B cell (primary cell): Measurements from ENCODE around the gene ABCC10. TPM values are rescaled to one million over a fixed set of nuclear protein-coding genes. Genes with fewer than 3 reads are reported as not detected.

Experiments
- ATAC-seq: fragments of 200-7000 bp; cut with Tn5 transposase; one replicate; pipeline ENCODE4 v1.10.0; 2021; ENCODE audit warnings: low read depth, mild to moderate bottlenecking, moderate number of reproducible peaks, moderate library complexity
- CTCF ChIA-PET: fragments of 350-600 bp; sonication (Branson Sonifier 250); formaldehyde crosslinking; loops from one replicate; lab custom pipeline; 2021; ENCODE audit warnings: antibody characterized with exemption, inconsistent platforms; lab: Charles Lee
- POLR2A ChIA-PET: fragments of 350-600 bp; sonication (Branson Sonifier 250); formaldehyde crosslinking; loops from one replicate; lab custom pipeline; 2021; ENCODE audit warnings: antibody characterized with exemption; lab: Charles Lee
- DNase-seq: peaks from one replicate; pipeline ENCODE4 v3.0.0; 2013
- H2AFZ ChIP-seq: 2 replicates; pipeline ENCODE4 v1.6.1; 2012; ENCODE audit warnings: mild to moderate bottlenecking, low read depth, low read length; ENCODE audit not compliant: insufficient read depth, poor library complexity, severe bottlenecking
- H3K27ac ChIP-seq, 2 donors: 1 replicate in 1 of 2; 2 replicates in 1 of 2; pipeline ENCODE4 v1.5.1; 2012 to 2013; ENCODE audit warnings: low read length in 2 of 2, mild to moderate bottlenecking in 2 of 2, moderate library complexity in 1 of 2
- H3K27me3 ChIP-seq, 4 experiments: fragments of 200-600 bp in 1 of 4; sonication (generic) in 1 of 4; replicated peaks in 1 of 4; 1 replicate in 2 of 4; 2 replicates in 2 of 4; pipeline versions ENCODE4 v1.6.1 to v1.7.0; 2013 to 2016; ENCODE audit warnings: low read length in 3 of 4, mild to moderate bottlenecking in 2 of 4, mixed read lengths in 1 of 4, moderate library complexity in 1 of 4; ENCODE audit not compliant: insufficient read depth in 4 of 4, control insufficient read depth in 3 of 4; ENCODE audit errors: control extremely low read depth in 1 of 4
- H3K36me3 ChIP-seq, 2 experiments: replicated peaks in 1 of 2; 1 replicate in 1 of 2; 2 replicates in 1 of 2; pipeline versions ENCODE4 v1.6.1 to v1.7.1; 2013; ENCODE audit warnings: low read length in 1 of 2; ENCODE audit not compliant: insufficient read depth in 2 of 2, control insufficient read depth in 1 of 2; ENCODE audit errors: control extremely low read depth in 1 of 2, extremely low read depth in 1 of 2
- H3K4me1 ChIP-seq, 2 donors: fragments of 200-600 bp in 1 of 2; sonication (generic) in 1 of 2; 1 replicate in 1 of 2; 2 replicates in 1 of 2; pipeline versions ENCODE4 v1.5.1 to v1.6.1; 2013 to 2017; ENCODE audit warnings: low read length in 2 of 2; ENCODE audit not compliant: control insufficient read depth in 2 of 2, insufficient read depth in 2 of 2
- H3K4me2 ChIP-seq: replicated peaks from 2 replicates; pipeline ENCODE3; 2012; ENCODE audit warnings: mild to moderate bottlenecking, low read depth, low read length; ENCODE audit not compliant: poor library complexity, severe bottlenecking
- H3K4me3 ChIP-seq, 5 experiments: fragments of 200-600 bp in 1 of 5; sonication (generic) in 1 of 5; 1 replicate in 3 of 5; 2 replicates in 2 of 5; pipeline versions ENCODE4 v1.5.1 to v1.7.0; 2011 to 2016; ENCODE audit warnings: low read length in 4 of 5, mild to moderate bottlenecking in 4 of 5, low read depth in 2 of 5, control low read depth in 1 of 5, moderate library complexity in 1 of 5; ENCODE audit not compliant: insufficient read depth in 1 of 5; ENCODE audit errors: control extremely low read depth in 1 of 5, extremely low read depth in 1 of 5
- H3K79me2 ChIP-seq: fragments of 200-600 bp; sonication (generic); one replicate; pipeline ENCODE4 v1.6.0; 2016; ENCODE audit warnings: low read length; ENCODE audit not compliant: control insufficient read depth, insufficient read depth
- H3K9ac ChIP-seq: fragments of 200-600 bp; sonication (generic); 2 replicates; pipeline ENCODE4 v1.6.1; 2017; ENCODE audit warnings: mild to moderate bottlenecking, low read length, moderate library complexity
- H3K9me3 ChIP-seq, 3 donors: one replicate each; pipeline versions ENCODE4 v1.6.1 to v1.7.1; 2013; ENCODE audit warnings: low read length in 2 of 3; ENCODE audit not compliant: control insufficient read depth in 2 of 3, insufficient read depth in 1 of 3; ENCODE audit errors: control extremely low read depth in 1 of 3
- H4K20me1 ChIP-seq: 2 replicates; pipeline ENCODE4 v1.6.0; 2012; ENCODE audit warnings: mild to moderate bottlenecking, low read length; ENCODE audit not compliant: insufficient read depth, control insufficient read depth, poor library complexity, severe bottlenecking
- H3K27ac Mint-ChIP-seq: one replicate; pipeline ENCODE4 v1.8.0; 2021; ENCODE audit warnings: mixed read lengths
- H3K27me3 Mint-ChIP-seq: one replicate; pipeline ENCODE4 v1.8.0; 2021; ENCODE audit warnings: mixed read lengths
- H3K4me1 Mint-ChIP-seq: one replicate; pipeline ENCODE4 v1.8.0; 2021; ENCODE audit warnings: mixed read lengths
- H3K4me3 Mint-ChIP-seq: one replicate; pipeline ENCODE4 v1.8.0; 2021; ENCODE audit warnings: mixed read lengths
- H3K9me3 Mint-ChIP-seq: one replicate; pipeline ENCODE4 v1.8.0; 2022; ENCODE audit warnings: mixed read lengths; ENCODE audit not compliant: insufficient read depth
- EZH2 ChIP-seq: IDR thresholded peaks from 2 replicates; pipeline ENCODE4 v1.6.1; 2012; ENCODE audit warnings: borderline replicate concordance, low read depth, mild to moderate bottlenecking, moderate library complexity, low read length; ENCODE audit not compliant: insufficient read depth, poor library complexity, severe bottlenecking
- WGBS: methylation state at CpG from one replicate; pipeline ENCODE4 v1.1.5; 2013; ENCODE audit warnings: missing lambda C conversion rate; ENCODE audit not compliant: insufficient coverage; 5-methylcytosine and 5-hydroxymethylcytosine counted together
- intact Hi-C: fragments of 100-400 bp; cut with micrococcal nuclease; formaldehyde crosslinking; loops from one replicate; pipeline ENCODE4 v1.10.0; 2022
- polyA plus RNA-seq: library from polyadenylated mRNA; depleted of rRNA; stranded (reverse); fragments of >200 nt; gene quantifications from 2 replicates; pipeline ENCODE4 v1.2.3, GENCODE V29; 2012
- total RNA-seq, 2 donors: library from RNA; stranded (reverse); fragments of 120-200 nt in 1 of 2; gene quantifications; 1 replicate in 1 of 2; 2 replicates in 1 of 2; pipeline versions ENCODE4 v1.2.3 to v1.2.4, GENCODE V29; 2013 to 2022
- TF ChIP-seq, protein P1 (sequence below): fragments of 200-600 bp; IDR thresholded peaks from one replicate; pipeline ENCODE4 v1.8.0; 2022; ENCODE audit warnings: antibody characterized with exemption, mild to moderate bottlenecking

ABCC10 gene
- total and polyA plus RNA-seq, 2 donors (not counting 1 experiment from before 2014, with no cell fraction given) = 39.5 to 71.5 TPM

DNA sequence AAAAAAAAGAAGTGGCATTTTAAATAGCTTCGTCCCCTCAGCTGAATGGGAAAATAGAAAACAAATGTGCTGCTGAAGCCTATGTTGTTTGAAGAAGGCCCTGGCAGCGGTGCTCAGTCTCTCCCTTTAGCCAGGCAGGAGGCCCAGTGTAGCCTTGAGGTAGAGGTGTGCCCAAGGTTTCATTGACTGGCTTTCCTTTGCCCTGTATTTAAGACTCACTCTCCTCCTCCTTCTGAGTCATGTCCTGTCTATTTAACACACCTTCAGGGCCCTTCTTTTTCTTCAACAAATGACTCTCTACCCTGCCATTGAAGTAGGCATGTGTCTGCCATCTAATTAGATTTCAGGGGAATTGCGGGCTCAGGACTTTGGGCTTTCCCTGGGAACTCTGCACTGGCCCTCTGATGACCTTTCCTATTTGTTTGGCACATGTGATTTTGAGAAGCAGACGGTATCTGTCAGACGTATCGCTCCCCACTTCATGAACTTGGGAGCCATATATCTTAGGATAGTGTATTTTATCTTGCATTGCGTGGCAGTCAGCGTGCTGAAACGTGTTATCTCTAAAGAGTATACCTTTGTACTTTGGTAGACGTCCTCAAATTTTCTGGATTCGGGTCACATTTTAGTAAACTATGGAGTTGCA, 54.4 kb downstream of the ABCC10 start:
- H4K20me1 ChIP-seq = peaks cover 40% of the 10 kb centered on the region
- no peak overlapping the region for H3K27ac Mint-ChIP-seq
- no peak overlapping the region for H3K4me2 ChIP-seq
- 95% methylated on average over 11 of the region's 11 CpGs for WGBS
- H3K9me3 ChIP-seq = no peaks in the 10 kb centered on the region
- H2AFZ ChIP-seq = no peak overlapping the region
- DNase-seq (no peak), ATAC-seq (no peak)
- no peaks in the 10 kb centered on the region for H3K27me3 Mint-ChIP-seq
- POLR2A ChIA-PET = interaction anchor here (0.7 kb wide), 2 partner anchors 41 to 498 kb away, joined by 8 to 9 read pairs; no protein-coding TSS in a partner anchor
- no peaks in the 10 kb centered on the region for H3K27me3 ChIP-seq
- peaks cover 43% of the 10 kb centered on the region for H3K4me1 Mint-ChIP-seq
- no peak overlapping the region for H3K27ac ChIP-seq
- peaks cover 87% of the 10 kb centered on the region for H3K79me2 ChIP-seq
- CTCF ChIA-PET = no interaction called here
- no peak overlapping the region for H3K4me3 ChIP-seq
- no peaks in the 10 kb centered on the region for H3K9me3 Mint-ChIP-seq
- no peak overlapping the region for H3K9ac ChIP-seq
- TF ChIP-seq, protein P1, sequence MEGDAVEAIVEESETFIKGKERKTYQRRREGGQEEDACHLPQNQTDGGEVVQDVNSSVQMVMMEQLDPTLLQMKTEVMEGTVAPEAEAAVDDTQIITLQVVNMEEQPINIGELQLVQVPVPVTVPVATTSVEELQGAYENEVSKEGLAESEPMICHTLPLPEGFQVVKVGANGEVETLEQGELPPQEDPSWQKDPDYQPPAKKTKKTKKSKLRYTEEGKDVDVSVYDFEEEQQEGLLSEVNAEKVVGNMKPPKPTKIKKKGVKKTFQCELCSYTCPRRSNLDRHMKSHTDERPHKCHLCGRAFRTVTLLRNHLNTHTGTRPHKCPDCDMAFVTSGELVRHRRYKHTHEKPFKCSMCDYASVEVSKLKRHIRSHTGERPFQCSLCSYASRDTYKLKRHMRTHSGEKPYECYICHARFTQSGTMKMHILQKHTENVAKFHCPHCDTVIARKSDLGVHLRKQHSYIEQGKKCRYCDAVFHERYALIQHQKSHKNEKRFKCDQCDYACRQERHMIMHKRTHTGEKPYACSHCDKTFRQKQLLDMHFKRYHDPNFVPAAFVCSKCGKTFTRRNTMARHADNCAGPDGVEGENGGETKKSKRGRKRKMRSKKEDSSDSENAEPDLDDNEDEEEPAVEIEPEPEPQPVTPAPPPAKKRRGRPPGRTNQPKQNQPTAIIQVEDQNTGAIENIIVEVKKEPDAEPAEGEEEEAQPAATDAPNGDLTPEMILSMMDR = no peak
- no peak for TF ChIP-seq EZH2
- intact Hi-C loops = no loop called here
- peaks cover 0 to 3% of the 10 kb centered on the region in 2 experiments for H3K36me3 ChIP-seq
- no peak overlapping the region for H3K4me3 Mint-ChIP-seq
- H3K4me1 ChIP-seq = peaks cover 12 to 21% of the 10 kb centered on the region in 2 donors

DNA sequence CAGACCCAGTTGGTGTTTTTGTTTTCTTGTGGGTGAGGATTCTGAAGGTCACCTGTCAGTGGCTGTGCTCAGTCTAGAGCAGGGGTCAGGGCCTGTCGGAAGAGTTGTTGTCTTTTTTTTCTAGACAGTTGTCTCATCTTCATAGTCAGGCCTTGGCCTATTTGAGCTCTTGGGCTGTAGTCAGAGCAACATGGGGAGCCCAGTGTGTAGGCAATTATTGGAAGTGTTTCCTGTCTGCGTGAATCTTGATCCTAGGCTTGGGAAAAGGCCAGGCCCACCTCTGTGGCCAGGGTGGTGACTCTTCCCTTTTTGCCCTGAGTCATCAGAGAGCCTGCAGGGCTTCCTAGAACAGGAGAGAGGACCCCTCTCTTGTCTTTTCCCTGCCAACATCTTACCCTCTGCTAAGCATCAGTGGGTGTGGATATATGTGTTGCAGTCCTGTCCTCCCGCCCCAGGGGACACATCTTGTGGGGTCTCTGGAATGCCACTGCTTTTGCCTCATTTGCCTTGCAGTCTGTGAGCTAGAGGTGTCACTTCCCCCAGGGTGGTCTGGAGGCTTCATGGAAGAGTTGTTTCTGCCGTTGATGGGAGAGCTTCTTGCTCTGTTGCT, 61.4 kb downstream of the ABCC10 start:
- Mint-ChIP-seq H3K4me1 (peaks cover 8% of the 10 kb centered on the region), H3K27me3 (no peaks in the 10 kb centered on the region), H3K9me3 (no peaks in the 10 kb centered on the region), H3K4me3 (no peak overlapping the region), H3K27ac (no peak overlapping the region)
- peaks cover 0 to 19% of the 10 kb centered on the region in 2 experiments for H3K36me3 ChIP-seq
- DNase-seq = no peak
- H3K9me3 ChIP-seq = no peaks in the 10 kb centered on the region
- H2AFZ ChIP-seq = no peak overlapping the region
- TF ChIP-seq EZH2 = no peak
- TF ChIP-seq, protein P1 = no peak
- H4K20me1 ChIP-seq = peaks cover 28% of the 10 kb centered on the region
- WGBS = 76% methylated on average over 4 of the region's 4 CpGs
- H3K4me1 ChIP-seq = no peaks in the 10 kb centered on the region
- no peaks in the 10 kb centered on the region for H3K27me3 ChIP-seq
- no peak overlapping the region for H3K4me2 ChIP-seq
- H3K9ac ChIP-seq = no peak overlapping the region
- no peak overlapping the region for H3K27ac ChIP-seq
- CTCF ChIA-PET = no interaction called here
- no peak for ATAC-seq
- POLR2A ChIA-PET = no interaction called here
- peaks cover 34% of the 10 kb centered on the region for H3K79me2 ChIP-seq
- H3K4me3 ChIP-seq = no peak overlapping the region
- intact Hi-C loops = no loop called here
